HEK293T (cell line): ENCODE results near the gene PITPNM3.
A peak's percentile ranks its signal among the peaks of the same experiment; 100 is the strongest.

Source experiments
- CTCF ChIA-PET: fragments of 350-600 bp; formaldehyde crosslinking; extraction: SDS; loops from one replicate; lab custom pipeline; 2021; ENCODE audit warnings: antibody characterized with exemption, inconsistent platforms; lab: Yijun Ruan, JAX
- POLR2A ChIA-PET: fragments of 350-600 bp; formaldehyde crosslinking; extraction: SDS; loops from one replicate; lab custom pipeline; 2020; ENCODE audit warnings: antibody characterized with exemption, inconsistent platforms; lab: Yijun Ruan, JAX
- DNase-seq: peaks from one replicate; pipeline ENCODE4 v3.0.0; 2012; ENCODE audit warnings: mixed read lengths; ENCODE audit errors: extremely low spot score
- ARNT ChIP-seq: fragments of 450-650 bp; IDR thresholded peaks from 2 replicates; pipeline ENCODE4 v1.6.1; 2017; ENCODE audit warnings: mild to moderate bottlenecking
- BHLHE40 ChIP-seq: fragments of 450-650 bp; IDR thresholded peaks from 2 replicates; pipeline ENCODE4 v1.6.1; 2016; ENCODE audit warnings: mild to moderate bottlenecking, moderate library complexity, borderline replicate concordance
- CTBP1 ChIP-seq: fragments of 450-650 bp; IDR thresholded peaks from 2 replicates; pipeline ENCODE4 v1.6.1; 2016; ENCODE audit warnings: borderline replicate concordance
- ELF4 ChIP-seq: fragments of 450-650 bp; IDR thresholded peaks from 2 replicates; pipeline ENCODE4 v1.6.1; 2017; ENCODE audit warnings: antibody characterized with exemption
- FOXA1 ChIP-seq: fragments of 450-650 bp; IDR thresholded peaks from 2 replicates; pipeline ENCODE4 v1.6.1; 2016; ENCODE audit warnings: mild to moderate bottlenecking
- FOXK2 ChIP-seq: fragments of 450-650 bp; IDR thresholded peaks from 2 replicates; pipeline ENCODE4 v1.6.1; 2016; ENCODE audit warnings: mild to moderate bottlenecking
- FOXM1 ChIP-seq: fragments of 450-650 bp; IDR thresholded peaks from 2 replicates; pipeline ENCODE4 v1.6.1; 2017; ENCODE audit warnings: mild to moderate bottlenecking, borderline replicate concordance
- HDGF ChIP-seq: fragments of 450-650 bp; IDR thresholded peaks from 2 replicates; pipeline ENCODE4 v1.6.1; 2017; ENCODE audit warnings: antibody characterized with exemption, borderline replicate concordance
- L3MBTL2 ChIP-seq: fragments of 450-650 bp; conservative IDR thresholded peaks from 2 replicates; pipeline ENCODE4 v1.6.1; 2016; ENCODE audit warnings: mild to moderate bottlenecking
- LEF1 ChIP-seq: fragments of 450-650 bp; IDR thresholded peaks from 2 replicates; pipeline ENCODE4 v1.6.1; 2017; ENCODE audit warnings: mild to moderate bottlenecking, borderline replicate concordance
- NFRKB ChIP-seq: fragments of 450-650 bp; IDR thresholded peaks from 2 replicates; pipeline ENCODE4 v1.6.1; 2016; ENCODE audit warnings: mild to moderate bottlenecking, moderate library complexity
- SP1 ChIP-seq: fragments of 450-650 bp; IDR thresholded peaks from 2 replicates; pipeline ENCODE4 v1.6.1; 2017
- SUZ12 ChIP-seq: fragments of 450-650 bp; IDR thresholded peaks from 2 replicates; pipeline ENCODE4 v1.6.1; 2016; ENCODE audit warnings: mild to moderate bottlenecking
- TARDBP ChIP-seq: fragments of 450-650 bp; IDR thresholded peaks from 2 replicates; pipeline ENCODE4 v1.6.1; 2016
- ZNF384 ChIP-seq: fragments of 450-650 bp; IDR thresholded peaks from 2 replicates; pipeline ENCODE4 v1.6.1; 2016
- TF ChIP-seq, protein P1 (sequence below): fragments of 450-650 bp; IDR thresholded peaks from 2 replicates; pipeline ENCODE4 v1.6.1; 2016

The PITPNM3 gene

DNA sequence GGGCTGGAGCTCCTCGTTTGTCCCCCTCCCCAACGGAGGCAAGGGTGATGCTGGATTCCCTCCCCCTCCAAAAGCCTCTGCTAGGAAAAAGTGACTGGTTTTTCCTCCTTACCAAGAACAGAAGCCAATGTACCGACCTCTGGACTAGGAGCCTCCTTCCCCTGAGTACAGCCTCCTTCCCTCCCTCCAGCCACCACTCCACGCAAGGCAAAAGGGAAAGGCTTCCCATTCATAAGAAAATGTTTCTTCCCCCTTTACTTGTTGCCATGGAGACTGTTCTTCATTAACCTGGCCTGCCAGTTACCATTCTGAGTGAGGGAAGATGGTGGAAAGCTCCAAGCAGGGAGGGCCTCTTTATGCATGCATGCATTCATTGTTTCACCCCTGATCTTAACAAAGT lies 116.4 kb downstream of the PITPNM3 start:
- POLR2A ChIA-PET, result no interaction called here
- no peak for DNase-seq
- TF ChIP-seq ZNF384, result no peak
- no peak for TF ChIP-seq FOXK2
- TF ChIP-seq SP1, result no peak
- TF ChIP-seq NFRKB, result no peak
- no peak for TF ChIP-seq BHLHE40
- TF ChIP-seq FOXM1, result no peak
- no peak for TF ChIP-seq FOXA1
- no peak for TF ChIP-seq CTBP1
- no peak for TF ChIP-seq LEF1
- no peak for TF ChIP-seq SUZ12
- TF ChIP-seq, protein P1, sequence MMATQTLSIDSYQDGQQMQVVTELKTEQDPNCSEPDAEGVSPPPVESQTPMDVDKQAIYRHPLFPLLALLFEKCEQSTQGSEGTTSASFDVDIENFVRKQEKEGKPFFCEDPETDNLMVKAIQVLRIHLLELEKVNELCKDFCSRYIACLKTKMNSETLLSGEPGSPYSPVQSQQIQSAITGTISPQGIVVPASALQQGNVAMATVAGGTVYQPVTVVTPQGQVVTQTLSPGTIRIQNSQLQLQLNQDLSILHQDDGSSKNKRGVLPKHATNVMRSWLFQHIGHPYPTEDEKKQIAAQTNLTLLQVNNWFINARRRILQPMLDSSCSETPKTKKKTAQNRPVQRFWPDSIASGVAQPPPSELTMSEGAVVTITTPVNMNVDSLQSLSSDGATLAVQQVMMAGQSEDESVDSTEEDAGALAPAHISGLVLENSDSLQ, result no peak
- TF ChIP-seq L3MBTL2, result no peak
- TF ChIP-seq HDGF, result no peak
- CTCF ChIA-PET, result no interaction called here

DNA sequence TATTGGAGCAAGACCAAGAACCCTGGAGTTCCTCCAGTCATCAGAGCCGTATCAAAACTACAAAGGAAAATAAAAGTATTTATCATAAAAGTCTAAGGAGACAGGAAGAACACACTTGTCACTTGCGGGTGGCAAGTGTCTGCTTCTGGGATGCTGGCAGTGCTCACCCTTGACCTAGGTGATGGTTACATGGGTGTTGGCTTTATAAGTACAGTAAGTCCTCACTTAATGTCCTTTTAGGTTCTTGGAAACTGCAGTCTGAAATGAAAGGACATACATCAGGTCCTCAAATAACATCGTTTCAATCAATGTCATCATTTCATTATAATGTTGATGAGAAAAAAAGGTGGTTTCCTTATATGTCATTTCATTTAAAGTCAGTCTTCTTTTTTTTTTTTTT lies 118.4 kb downstream of the PITPNM3 start:
- ChIA-PET CTCF (no interaction called here), POLR2A (no interaction called here)
- no peak for TF ChIP-seq LEF1
- no peak for TF ChIP-seq BHLHE40
- no peak for TF ChIP-seq ARNT
- no peak for TF ChIP-seq NFRKB
- TF ChIP-seq HDGF, result no peak
- no peak for TF ChIP-seq SUZ12
- TF ChIP-seq CTBP1, result no peak
- no peak for TF ChIP-seq FOXM1
- TF ChIP-seq FOXA1, result no peak
- TF ChIP-seq SP1, result no peak
- no peak for DNase-seq

DNA sequence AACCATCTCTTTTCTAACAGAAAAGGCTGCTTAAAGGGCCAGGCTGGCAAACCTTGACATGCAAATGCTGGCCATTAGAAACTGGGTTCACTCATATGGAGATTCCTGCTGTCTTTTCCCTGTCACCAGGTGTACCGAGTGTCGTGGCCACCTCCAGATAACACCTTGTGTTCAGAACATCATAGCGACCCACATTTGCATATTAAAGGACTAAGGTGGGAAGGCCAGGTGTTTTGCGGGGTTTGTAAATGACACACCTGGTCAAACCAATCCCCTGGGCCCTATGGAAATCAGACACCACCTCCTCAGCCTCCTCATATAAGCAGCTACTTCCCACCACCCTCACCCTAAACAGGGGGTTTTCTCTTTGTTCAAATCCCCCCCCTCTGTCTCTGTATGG lies 118.9 kb downstream of the PITPNM3 start:
- TF ChIP-seq ZNF384 (no peak), FOXA1 (no peak), FOXM1 (no peak), L3MBTL2 (no peak), SP1 (no peak), NFRKB (no peak), LEF1 (no peak), CTBP1 (no peak), SUZ12 (no peak), HDGF (no peak), BHLHE40 (no peak), ELF4 (no peak), ARNT (no peak), FOXK2 (no peak), TARDBP (no peak)
- TF ChIP-seq, protein P1, result no peak
- POLR2A ChIA-PET, result no interaction called here
- no peak for DNase-seq
- CTCF ChIA-PET, result no interaction called here

DNA sequence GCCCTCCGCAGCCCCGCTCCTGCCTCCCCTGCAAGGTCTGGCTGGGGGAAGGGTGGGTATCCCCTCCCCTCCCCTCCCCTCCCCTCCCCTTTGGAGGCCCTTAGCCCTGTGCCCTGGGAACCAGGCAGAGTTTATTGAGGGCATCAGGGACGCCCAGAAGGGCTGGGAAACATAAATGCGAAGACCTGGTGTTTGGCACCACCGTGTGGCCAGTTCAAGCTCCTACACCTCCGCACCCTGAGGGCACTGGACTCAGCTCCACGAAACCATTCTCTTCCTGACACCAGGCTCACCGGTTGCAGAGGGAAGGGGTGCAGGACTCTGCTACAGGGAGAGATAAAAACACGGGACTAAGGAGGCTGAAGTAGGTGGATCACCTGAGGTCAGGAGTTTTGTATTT lies 120.4 kb downstream of the PITPNM3 start:
- TF ChIP-seq SUZ12 (no peak), FOXK2 (no peak), L3MBTL2 (no peak)
- POLR2A ChIA-PET, result interaction anchor here (0.8 to 1.0 kb wide), 2 partner anchors 8 to 967 kb away, joined by 3 read pairs; partner anchors contain the start of genes DHX33 and PIMREG
- peak; percentile 77 for DNase-seq
- CTCF ChIA-PET, result interaction anchor here (1.0 to 1.2 kb wide), 2 partner anchors 14 to 841 kb away, joined by 3 read pairs; no protein-coding TSS in a partner anchor

DNA sequence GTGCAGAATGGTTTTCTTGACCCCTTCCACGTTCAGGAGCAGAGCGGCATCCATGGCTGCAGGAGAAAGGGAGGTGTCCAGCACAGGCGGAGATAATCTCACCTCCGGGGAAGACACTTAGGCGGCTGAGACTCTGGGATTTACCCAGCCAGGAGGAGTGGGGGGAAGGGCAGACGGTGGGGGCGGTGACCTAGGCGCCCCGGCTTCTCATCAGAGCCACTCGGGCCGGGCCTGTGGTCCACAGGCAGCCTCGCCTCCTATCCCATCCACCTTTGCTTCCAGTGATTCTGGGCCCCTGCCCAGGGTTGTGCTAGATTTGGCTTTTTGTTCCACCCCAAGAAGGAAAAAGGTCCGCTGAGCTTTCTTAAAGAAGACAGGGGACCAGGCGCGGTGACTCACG lies 121.3 kb downstream of the PITPNM3 start, which contains the start of gene AIPL1:
AIPL1 (minus strand) TSS at position 71 of the 400 bp plus-strand sequence; CDS start at position 54, 17 bp downstream.
- ChIA-PET POLR2A (interaction anchor here (0.8 kb wide), 1 partner anchor 966 kb away, joined by 3 read pairs; the partner anchor contains the start of gene DHX33), CTCF (no interaction called here)
- TF ChIP-seq, protein P1, result no peak
- no peak for TF ChIP-seq NFRKB
- TF ChIP-seq L3MBTL2, result no peak
- no peak for TF ChIP-seq ARNT
- no peak for TF ChIP-seq CTBP1
- no peak for TF ChIP-seq BHLHE40
- no peak for TF ChIP-seq SUZ12
- TF ChIP-seq HDGF, result no peak
- no peak for TF ChIP-seq FOXA1
- no peak for TF ChIP-seq LEF1
- TF ChIP-seq ZNF384, result no peak
- no peak for TF ChIP-seq ELF4
- no peak for TF ChIP-seq SP1
- DNase-seq, result no peak

DNA sequence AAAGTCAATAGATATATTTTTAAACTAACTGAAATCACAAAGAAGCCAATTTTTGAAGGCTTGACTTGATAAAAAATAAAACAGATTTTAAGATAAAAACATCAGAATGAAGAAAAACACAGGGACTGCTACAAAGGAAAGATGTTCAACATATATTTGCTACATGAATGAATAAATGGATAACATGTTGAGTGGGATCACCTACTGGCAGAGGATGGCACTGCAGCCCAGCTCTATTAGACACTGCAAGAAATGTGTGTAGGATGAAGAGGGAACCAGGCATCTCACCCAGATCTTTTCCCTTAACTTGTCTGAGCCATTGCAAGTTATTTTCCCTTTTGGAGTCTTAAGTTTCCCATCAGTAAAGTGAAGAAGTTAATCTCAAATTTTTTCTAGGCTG lies 125.6 kb downstream of the PITPNM3 start:
- ChIA-PET POLR2A (no interaction called here), CTCF (no interaction called here)
- DNase-seq, result no peak
- TF ChIP-seq CTBP1, result no peak
- no peak for TF ChIP-seq NFRKB
- no peak for TF ChIP-seq LEF1
- TF ChIP-seq SP1, result no peak
- no peak for TF ChIP-seq SUZ12

DNA sequence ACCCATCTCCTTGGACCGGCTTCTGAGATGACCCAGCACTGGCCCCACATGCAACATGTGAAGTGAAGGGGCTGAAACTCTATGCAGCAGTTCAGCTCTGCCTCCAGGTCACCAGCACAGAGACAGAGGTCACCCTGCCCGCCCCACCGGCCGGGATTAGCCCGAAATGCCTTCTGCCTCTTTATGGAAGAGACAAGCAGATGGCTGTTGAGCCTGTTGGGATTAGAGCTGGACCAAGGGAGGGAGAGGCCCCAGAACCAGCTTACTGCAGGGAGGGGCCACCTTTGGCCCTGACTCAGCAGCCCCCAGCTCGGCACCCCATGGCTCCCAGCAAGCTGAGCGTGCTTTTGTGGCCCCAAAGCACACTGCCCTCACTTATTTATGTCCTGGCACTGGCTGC lies 127.1 kb downstream of the PITPNM3 start:
- TF ChIP-seq FOXA1, result no peak
- TF ChIP-seq, protein P1, result no peak
- no peak for TF ChIP-seq ARNT
- CTCF ChIA-PET, result no interaction called here
- no peak for DNase-seq
- POLR2A ChIA-PET, result no interaction called here
